ENCODE results near the gene C20orf204.

DNA sequence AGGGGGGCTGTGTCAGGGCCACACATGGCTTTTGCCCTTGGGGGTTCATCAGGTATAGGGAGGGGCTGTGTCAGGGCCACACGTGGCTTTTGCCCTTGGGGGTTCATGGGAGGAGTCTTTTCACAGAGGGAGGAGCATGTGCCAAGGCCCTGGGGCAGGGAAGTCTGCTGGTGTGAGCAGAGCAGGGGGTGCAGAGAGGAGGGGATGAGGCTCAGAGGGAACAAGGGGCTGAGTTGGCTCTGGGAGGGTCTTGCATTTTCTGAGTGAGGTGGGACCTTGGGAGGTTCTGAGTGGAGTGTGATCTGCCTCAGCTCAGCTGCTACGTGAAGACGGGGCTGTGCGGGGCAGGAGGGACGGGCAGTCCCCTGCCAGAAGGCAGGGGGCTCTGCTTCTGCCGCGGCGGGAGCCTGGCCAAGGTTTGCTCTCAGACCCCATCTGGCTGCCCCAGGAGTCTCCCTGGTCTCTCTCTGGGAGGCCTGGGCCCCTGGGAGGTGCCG lies 19.5 kb downstream of the C20orf204 start:
- TF ChIP-seq EP300 (IDR thresholded peaks at IDR 0.05; ENCODE audit: low read depth) (no peak), POLR2A (IDR thresholded peaks at IDR 0.05) (no peak), POLR2AphosphoS5 (IDR thresholded peaks at IDR 0.05) (no peak)
- TF ChIP-seq, protein P1, sequence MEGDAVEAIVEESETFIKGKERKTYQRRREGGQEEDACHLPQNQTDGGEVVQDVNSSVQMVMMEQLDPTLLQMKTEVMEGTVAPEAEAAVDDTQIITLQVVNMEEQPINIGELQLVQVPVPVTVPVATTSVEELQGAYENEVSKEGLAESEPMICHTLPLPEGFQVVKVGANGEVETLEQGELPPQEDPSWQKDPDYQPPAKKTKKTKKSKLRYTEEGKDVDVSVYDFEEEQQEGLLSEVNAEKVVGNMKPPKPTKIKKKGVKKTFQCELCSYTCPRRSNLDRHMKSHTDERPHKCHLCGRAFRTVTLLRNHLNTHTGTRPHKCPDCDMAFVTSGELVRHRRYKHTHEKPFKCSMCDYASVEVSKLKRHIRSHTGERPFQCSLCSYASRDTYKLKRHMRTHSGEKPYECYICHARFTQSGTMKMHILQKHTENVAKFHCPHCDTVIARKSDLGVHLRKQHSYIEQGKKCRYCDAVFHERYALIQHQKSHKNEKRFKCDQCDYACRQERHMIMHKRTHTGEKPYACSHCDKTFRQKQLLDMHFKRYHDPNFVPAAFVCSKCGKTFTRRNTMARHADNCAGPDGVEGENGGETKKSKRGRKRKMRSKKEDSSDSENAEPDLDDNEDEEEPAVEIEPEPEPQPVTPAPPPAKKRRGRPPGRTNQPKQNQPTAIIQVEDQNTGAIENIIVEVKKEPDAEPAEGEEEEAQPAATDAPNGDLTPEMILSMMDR (IDR thresholded peaks at IDR 0.05), result no peak

Measured in transverse colon (tissue), 4 donors.